NCI-H1930 (cell line): ENCODE results near the gene REEP3.
A peak's percentile ranks its signal among the peaks of the same experiment; 100 is the strongest.

Experiments used
- DNase-seq, 2 experiments: peaks; one replicate each; lab custom pipeline; 2025; lab: John Stamatoyannopoulos, UW

The REEP3 gene

GRCh38 chr10:63588436-63589167, 67.4 kb downstream of the REEP3 start:
- no peak for DNase-seq

GRCh38 chr10:63591600-63592379, 70.6 kb downstream of the REEP3 start:
- no peak for DNase-seq

GRCh38 chr10:63593576-63593975, 72.4 kb downstream of the REEP3 start:
- no peak for DNase-seq

- no peak for DNase-seq
Observed at GRCh38 chr10:63595072-63595471, 73.9 kb downstream of the REEP3 start.

- DNase-seq = no peak
Observed at GRCh38 chr10:63596924-63597323, 75.7 kb downstream of the REEP3 start.

- no peak for DNase-seq
Observed at GRCh38 chr10:63600540-63600939, 79.3 kb downstream of the REEP3 start.

- DNase-seq = no peak
Observed at GRCh38 chr10:63603709-63604445, 82.7 kb downstream of the REEP3 start.

GRCh38 chr10:63605197-63605967, 84.2 kb downstream of the REEP3 start:
- DNase-seq = no peak

GRCh38 chr10:63608511-63608910, 87.3 kb downstream of the REEP3 start:
- DNase-seq = no peak

- DNase-seq = no peak
Observed at GRCh38 chr10:63611078-63611477, 89.9 kb downstream of the REEP3 start.

- no peak for DNase-seq
Observed at GRCh38 chr10:63614371-63614891, 93.2 kb downstream of the REEP3 start.

- no peak for DNase-seq
Observed at GRCh38 chr10:63618552-63618951, 97.4 kb downstream of the REEP3 start.

- DNase-seq = no peak
Observed at GRCh38 chr10:63619426-63619825, 98.2 kb downstream of the REEP3 start.

GRCh38 chr10:63622097-63622496, 100.9 kb downstream of the REEP3 start:
- no peak for DNase-seq

GRCh38 chr10:63624701-63625100, 103.5 kb downstream of the REEP3 start:
- DNase-seq = no peak

GRCh38 chr10:63627396-63627795, 106.2 kb downstream of the REEP3 start:
- DNase-seq = no peak

GRCh38 chr10:63627881-63628296, 106.7 kb downstream of the REEP3 start:
- DNase-seq = no peak

GRCh38 chr10:63628526-63629362, 107.5 kb downstream of the REEP3 start:
- no peak for DNase-seq

- peak; percentile 55 for DNase-seq
Observed at GRCh38 chr10:63629363-63630084, 108.3 kb downstream of the REEP3 start.
